ENCODE results near the gene TPR.

DNA sequence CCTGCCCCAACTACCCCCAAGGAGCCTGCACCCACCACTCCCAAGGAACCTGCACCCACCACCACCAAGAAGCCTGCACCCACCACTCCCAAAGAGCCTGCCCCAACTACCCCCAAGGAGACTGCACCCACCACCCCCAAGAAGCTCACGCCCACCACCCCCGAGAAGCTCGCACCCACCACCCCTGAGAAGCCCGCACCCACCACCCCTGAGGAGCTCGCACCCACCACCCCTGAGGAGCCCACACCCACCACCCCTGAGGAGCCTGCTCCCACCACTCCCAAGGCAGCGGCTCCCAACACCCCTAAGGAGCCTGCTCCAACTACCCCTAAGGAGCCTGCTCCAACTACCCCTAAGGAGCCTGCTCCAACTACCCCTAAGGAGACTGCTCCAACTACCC is 67.6 kb downstream of the TPR start:
- TF ChIP-seq YY1 (IDR thresholded peaks at IDR 0.05; ENCODE audit: insufficient read depth, insufficient read length): no peak
- TF ChIP-seq ZNF274 (IDR thresholded peaks at IDR 0.05; ENCODE audit: low read depth, low read length): no peak
- no peak for TF ChIP-seq SUZ12 (IDR thresholded peaks at IDR 0.05; ENCODE audit: extremely low read depth, insufficient read depth, insufficient read length)
